ENCODE data around the gene SMPD2.

GRCh38 chr6:109491207-109491938 lies 50.8 kb downstream of the SMPD2 start:
- TF ChIP-seq CTCF (IDR thresholded peaks at IDR 0.05) (no peak), EP300 (IDR thresholded peaks at IDR 0.05) (no peak)

All from ovary (tissue), 3 donors.